GM15510 (cell line): ENCODE measurements around the gene RNU5D-1.

Experiments
- POLR2A ChIP-seq: IDR thresholded peaks from 3 replicates; pipeline ENCODE4 v1.6.1; 2011; ENCODE audit warnings: borderline replicate concordance; ENCODE audit not compliant: insufficient read length; ENCODE audit errors: extremely low read depth

RNU5D-1 gene

DNA sequence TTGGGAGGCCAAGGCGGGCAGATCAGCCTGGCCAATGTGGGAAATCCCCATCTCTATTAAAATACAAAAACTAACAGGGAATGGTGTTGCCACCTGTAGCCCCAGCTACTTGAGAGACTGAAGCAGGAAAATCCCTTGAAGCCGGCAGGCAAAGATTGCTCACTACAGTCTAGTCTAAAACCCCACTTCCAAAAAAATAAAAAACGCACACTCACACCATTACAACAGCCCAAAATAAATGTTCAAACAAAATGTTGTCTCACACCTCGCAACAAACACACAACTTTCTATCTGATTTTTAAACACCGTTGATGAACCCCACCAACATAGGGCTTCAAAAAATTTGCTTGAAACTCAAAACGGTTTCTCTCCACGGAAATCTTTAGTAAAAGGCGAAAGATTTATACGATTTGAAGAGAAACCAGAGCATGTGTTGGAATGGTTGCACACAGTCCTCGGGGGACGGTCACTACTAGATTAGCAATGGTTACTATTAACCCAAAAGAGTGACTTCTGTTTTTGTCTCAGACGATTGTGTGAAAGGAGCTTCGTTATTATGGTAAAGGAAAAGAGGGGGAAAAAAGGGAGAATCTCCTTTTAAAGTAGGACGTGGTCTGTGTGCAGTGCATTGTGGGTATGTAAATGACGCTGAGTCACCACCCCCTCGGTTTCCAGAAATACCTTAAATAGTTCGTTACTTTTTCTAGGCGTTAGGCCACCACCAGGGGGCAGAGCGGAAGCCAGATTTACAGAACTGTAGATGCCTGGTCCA, at the start of gene RNU5D-1:
Gene RNU5D-1 (minus strand): TSS at position 430 of the 772 bp plus-strand sequence.
- TF ChIP-seq POLR2A, result peak; percentile 98

DNA sequence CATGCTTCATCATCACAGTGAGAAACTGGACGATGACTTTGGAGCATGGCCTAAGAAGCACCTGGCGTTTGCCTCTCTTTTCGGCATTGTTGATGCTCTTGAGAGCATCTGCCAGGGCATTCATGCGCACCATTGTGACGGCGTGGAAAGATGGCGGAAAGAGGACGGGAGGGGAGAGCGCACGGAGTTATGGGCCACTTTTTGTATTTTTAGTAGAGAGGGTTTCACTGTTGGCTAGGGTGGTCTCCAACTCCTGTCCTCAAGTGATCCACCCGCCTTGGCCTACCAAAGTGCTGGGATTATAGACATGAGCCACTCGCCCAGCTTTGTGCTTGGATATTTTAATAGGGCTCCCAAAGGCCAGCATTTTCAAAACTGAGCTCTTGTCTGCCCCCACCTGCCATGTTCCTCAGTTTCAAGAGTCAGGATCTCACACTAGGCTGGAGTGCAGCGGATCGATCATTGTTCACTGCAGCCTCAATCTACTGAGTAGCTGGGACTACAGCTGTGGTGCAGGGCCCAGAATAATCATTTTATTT, 49.7 kb upstream of the RNU5D-1 start:
- TF ChIP-seq POLR2A, result no peak

DNA sequence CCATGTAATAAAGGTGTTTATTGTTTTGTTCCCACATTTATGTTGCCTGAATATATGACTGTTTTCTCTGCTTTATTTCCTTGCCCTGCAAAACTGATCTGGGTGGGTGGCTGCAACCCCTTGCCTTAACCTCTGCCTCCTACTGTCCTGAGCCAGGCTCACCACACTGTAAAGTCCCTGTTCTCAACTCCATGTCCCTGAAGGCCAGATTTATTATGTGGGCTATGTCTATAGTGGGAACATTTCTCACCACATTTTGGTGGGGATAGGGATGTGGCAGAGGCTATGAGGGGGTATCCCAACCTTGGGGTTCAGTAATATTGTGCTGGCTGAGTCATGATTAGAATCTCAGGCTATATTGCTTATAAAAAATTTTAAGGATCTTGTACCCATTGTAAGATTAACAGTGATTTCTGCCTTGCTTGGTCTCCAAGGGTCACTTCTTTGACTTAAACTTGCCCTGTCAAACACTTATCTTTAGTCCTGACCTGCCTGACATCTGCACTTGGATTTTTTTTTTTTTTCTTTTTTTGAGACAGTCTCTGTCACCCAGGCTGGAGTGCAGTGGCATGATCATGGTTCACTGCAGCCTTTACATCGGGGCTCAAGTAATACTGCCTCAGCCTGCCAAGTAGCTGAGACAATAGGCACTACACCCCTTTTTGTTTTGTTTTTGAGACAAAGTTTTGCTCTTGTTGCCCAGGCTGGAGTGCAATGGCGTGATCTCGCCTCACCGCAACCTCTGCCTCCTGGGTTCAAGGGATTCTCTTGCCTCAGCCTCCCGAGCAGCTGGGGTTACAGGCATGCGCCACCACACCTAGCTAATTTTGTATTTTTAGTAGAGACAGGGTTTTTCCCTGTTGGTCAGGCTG, 48.0 kb upstream of the RNU5D-1 start:
- TF ChIP-seq POLR2A, result no peak

DNA sequence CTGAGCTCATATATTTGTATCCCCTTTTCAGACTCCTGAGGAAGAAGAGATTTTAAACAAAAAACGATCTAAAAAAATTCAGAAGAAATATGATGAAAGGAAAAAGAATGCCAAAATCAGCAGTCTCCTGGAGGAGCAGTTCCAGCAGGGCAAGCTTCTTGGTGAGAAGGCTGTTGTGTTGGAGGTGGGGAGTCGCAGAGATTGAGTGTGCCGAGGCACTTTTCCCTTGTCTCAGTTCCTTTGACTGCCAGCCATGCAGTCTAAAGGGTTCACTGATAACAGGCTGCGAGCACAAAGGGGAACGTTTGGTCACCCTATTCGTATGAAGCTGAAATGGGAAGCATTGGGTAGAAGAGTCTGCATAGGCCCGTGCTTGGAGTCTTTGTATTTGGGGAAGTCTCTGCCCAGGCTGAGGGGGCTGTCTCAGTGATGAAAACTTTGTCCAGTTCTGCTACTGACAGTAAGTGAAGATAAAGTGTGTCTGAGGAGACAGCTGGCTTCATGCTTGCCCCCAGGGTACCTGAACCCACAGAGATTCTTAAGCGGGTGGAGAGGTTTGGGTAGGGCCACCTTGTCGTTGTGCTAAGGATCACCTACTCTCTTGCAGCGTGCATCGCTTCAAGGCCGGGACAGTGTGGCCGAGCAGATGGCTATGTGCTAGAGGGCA, 47.1 kb upstream of the RNU5D-1 start:
- TF ChIP-seq POLR2A, result peak; percentile 10

DNA sequence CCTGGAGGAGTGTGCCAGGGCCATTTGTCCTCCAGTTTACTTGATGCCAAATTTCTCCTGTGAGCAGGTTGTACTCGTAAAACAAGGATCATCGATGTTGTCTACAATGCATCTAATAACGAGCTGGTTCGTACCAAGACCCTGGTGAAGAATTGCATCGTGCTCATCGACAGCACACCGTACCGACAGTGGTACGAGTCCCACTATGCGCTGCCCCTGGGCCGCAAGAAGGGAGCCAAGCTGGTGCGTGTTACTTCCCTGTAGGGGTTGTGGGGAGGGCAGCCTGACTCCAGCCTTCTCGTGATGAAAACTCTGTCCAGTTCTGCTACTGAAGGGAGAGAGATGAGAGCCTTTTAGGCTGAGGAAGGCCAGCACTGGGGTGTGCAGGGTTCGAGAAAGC, 46.6 kb upstream of the RNU5D-1 start:
- no peak for TF ChIP-seq POLR2A

DNA sequence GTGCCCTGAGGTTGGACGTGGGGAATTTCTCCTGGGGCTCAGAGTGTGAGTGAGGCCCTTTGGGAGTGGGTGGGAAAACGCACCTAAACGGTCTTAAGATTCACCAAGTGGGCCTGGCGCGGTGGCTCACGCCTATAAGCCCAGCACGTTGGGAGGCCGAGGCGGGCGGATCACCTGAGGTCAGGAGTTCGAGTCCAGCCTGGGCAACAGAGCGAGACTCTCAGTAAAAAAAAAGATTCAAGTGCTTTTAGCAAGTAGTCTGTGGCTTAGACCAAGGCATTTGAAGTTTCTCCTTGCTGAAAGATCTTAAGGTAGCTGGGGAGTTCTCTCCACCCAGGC, 45.7 kb upstream of the RNU5D-1 start:
- TF ChIP-seq POLR2A, result no peak

DNA sequence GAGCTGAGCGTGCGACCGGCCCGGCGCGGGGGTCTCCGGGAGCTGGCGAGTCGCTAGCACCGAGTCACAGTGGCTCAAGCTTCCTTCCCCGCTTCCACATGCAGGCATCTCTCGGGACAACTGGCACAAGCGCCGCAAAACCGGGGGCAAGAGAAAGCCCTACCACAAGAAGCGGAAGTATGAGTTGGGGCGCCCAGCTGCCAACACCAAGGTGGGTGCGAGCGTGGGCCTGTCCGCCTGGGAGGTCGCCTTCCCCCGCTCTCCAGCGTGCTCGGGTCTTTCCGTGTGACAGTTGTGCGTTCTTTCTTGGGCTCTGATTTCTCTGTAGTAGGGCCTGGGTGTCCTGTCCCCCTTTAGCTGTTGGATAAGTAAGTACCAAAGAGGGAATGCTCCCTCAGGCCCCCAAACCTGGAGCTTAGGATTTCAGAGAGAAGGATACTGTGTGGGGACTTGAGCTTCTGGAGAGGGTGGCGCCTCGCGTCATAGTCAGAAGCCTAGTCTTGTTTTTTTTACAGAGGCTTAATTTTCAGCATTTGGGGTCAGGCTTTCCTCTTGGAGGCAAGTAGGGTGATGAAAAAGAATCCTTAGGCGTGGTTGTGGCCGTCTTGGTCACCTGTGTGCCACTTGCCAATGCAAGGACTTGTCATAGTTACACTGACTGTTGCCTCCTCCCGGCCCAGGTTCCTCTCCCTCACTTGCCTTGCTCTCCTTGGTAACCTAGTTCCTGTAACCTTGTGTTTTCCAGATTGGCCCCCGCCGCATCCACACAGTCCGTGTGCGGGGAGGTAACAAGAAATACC, 45.2 kb upstream of the RNU5D-1 start:
- TF ChIP-seq POLR2A, result no peak

DNA sequence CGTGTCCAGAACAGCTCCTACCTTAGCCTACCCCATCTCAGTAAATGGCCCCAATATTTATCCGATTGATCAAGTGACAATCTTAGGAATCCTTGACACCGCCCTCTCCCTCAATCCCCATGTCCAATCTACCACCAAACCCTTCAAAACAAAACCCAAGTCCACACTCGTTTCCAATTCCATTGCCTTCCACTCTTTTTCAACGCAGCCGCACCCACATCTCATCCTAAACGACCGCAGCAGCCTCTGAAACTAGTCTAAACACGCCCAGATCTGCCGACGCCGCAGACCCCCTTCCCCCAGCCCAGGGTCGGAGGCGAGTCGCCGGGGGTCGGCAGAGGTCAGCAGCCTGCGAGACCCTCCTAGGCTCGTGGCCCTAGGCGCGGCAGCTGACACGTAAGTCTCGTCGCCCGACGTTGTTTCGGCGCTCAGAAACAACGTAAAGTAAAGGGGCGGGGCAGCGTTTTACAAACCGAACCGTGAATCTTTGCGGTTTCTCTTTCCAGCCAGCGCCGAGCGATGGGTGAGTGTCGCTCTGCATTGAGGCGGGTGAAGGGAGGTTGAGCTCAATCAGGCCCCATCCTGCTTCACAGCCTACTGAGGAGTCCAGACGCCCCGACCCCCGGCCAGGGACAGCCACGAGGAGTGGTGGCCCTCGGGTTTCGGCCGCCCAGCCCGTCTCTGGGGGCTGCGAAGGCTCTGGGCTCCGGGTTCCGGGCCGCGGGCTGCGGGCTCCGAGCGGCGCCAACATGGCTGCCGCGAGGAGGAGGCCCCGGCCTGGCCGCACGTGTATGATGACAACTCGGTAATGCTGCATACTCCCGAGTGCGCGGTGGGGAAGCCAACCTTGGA, 44.3 kb upstream of the RNU5D-1 start, which contains the start of gene RPS8:
Gene RPS8 (plus strand): TSS at position 463 of the 852 bp plus-strand sequence. CDS start 57 bp downstream, at position 520.
- peak; percentile 99 for TF ChIP-seq POLR2A

DNA sequence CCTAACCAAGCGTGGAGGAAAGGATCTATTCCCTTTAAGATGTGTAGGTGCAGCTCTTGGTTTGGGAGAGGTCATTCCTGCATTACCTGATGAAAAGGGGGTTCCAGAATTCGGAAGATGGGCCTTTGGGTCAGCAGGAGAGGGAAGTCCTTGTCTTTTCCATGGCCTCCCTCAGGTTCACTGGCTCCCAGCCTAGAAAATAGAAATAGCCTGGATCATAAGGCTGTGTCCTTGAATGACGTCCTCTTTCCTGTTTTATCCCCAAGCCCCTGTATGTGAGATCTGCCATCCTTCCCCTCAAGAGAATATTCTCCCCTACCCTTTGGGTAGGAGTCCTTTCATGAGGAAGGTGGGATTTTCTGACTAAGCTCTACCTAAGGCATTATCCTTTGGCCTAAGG, 29.9 kb upstream of the RNU5D-1 start:
- no peak for TF ChIP-seq POLR2A

DNA sequence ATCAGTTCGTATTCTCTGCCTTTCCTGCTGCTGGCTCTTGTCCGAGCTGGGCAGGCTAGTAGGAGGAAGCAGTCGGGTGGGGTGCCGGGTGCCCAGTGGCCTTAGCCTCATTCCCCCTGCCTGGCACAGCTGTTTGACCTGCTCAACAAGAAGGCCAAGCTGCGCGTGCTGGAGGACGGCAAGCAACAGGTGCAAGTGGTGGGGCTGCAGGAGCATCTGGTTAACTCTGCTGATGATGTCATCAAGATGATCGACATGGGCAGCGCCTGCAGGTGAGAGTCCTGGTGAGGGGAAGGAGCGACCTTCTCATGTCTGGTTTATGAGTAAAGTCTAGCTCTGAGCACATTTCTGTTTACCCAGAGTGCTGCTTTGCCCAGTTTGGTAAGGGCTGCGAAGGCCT, 28.1 kb upstream of the RNU5D-1 start:
- TF ChIP-seq POLR2A, result no peak

DNA sequence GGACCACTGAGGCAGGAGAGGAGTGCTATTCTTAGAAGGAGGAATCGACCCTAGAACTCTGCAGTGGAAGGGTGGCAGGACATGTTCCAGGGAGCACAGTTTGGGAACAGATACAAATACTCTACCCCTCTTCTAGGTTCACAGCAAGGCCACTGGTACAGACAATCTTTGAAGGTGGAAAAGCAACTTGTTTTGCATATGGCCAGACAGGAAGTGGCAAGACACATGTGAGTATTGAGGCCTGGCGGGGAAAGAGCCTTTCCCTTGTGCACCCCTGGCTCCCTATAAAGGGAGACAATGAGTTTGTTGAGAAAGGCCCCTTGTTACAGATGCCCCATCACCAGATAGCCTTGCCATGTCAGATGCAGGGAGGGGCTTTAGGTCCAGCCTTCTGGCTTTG, 26.4 kb upstream of the RNU5D-1 start:
- no peak for TF ChIP-seq POLR2A

DNA sequence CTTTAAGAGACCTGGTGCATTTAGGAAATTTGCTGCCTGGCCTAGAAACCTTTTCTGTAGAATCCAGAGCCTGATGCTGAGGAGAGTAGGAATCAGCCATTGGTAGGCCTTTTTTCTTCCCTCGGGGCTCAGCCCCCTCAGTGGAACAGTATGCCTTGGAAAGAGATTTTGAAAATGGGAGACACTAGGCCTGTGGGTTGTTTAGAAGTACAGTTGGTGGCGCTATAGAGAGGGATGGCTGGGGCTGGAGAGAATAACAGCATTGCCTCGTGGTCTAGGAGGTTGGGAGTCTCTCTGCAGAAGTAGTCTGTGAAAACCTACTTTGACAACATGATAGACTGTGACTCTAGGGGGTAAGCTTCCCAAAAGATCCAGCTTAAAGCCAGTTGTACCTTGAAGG, 16.9 kb upstream of the RNU5D-1 start:
- no peak for TF ChIP-seq POLR2A

DNA sequence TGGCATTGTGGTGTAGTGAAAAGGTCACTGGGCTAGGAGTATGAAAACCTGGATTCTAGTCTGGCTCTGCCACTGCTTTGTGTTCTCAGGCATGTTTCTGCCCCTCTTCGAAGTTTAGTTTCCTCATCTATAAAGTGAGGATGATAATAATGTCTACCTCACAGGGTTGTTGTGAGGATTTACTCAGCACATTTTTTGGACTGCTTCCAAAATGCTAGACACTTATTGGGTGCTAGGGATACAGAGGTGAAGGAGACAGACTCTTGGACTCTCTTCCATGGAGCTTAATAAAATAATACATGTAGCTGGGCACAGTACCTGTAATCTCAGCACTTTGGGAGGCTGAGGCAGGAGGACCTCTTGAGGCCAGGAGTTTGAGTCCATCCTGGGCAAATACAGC, 12.2 kb upstream of the RNU5D-1 start:
- no peak for TF ChIP-seq POLR2A
